IPS-18c (cell line): Measurements from ENCODE around the gene RYK.

Source experiments
- H3K4me3 ChIP-seq: 2 replicates; pipeline ENCODE4 v1.7.0; 2013; ENCODE audit warnings: low read depth, mild to moderate bottlenecking, low read length, moderate library complexity; ENCODE audit not compliant: insufficient read depth
- H3K9me3 ChIP-seq: one replicate; pipeline ENCODE4 v1.6.1; 2013; ENCODE audit warnings: mild to moderate bottlenecking, low read length, moderate library complexity; ENCODE audit not compliant: control insufficient read depth, insufficient read depth

RYK gene

GRCh38 chr3:134198414-134198813 lies 52.2 kb downstream of the RYK start:
- Histone ChIP-seq H3K9me3 (no peaks in the 10 kb centered on the region), H3K4me3 (no peak overlapping the region)

- H3K4me3 ChIP-seq = no peak overlapping the region
Observed at GRCh38 chr3:134197681-134198261, 52.9 kb downstream of the RYK start.

GRCh38 chr3:134194247-134194646 lies 56.4 kb downstream of the RYK start:
- Histone ChIP-seq H3K4me3 (no peak overlapping the region), H3K9me3 (no peaks in the 10 kb centered on the region)

More at GRCh38 chr3:134197681-134198261, 52.9 kb downstream of the RYK start:
- H3K9me3 ChIP-seq = no peaks in the 10 kb centered on the region

DNA sequence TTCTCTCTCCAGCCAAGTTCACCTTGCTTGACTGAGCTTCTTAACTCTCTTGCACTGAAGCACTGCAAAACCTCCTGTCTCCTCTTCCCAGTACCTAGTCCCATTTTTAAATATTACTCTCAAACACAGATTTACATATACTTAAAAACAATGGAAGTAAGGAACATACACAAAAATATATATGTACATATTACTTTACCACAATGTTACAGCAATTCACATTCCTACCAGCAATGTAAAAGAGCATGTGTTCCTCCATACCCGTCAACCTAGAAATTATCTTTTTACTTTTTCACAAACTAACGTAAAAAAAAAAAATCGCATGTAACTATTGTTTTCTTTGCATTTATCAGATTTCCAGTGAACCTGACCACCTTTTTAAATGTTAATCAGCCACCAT lies 60.4 kb downstream of the RYK start:
- no peaks in the 10 kb centered on the region for H3K9me3 ChIP-seq
- H3K4me3 ChIP-seq = no peak overlapping the region

- no peaks in the 10 kb centered on the region for H3K9me3 ChIP-seq
- H3K4me3 ChIP-seq = no peak overlapping the region
Observed at GRCh38 chr3:134189849-134190248, 60.8 kb downstream of the RYK start.

DNA sequence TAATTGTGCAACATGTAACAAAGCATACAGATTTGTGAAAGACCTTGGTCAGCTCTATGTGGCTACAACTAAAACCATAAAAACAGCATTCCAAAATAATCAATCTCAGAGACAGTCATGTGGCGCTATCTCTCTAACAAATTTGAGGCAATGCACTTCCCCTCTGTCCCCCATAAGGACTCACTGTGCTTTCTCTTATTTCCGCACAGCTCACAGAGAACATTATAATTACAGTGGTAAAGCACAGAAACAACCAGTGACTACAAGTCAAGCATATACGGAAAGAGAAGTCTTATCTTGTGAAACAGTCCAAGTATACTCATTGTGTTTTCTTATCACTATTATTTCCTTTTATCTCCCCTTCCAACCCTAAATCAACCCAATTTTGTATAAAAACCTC lies 64.3 kb downstream of the RYK start:
- Histone ChIP-seq H3K9me3 (no peaks in the 10 kb centered on the region), H3K4me3 (no peak overlapping the region)

DNA sequence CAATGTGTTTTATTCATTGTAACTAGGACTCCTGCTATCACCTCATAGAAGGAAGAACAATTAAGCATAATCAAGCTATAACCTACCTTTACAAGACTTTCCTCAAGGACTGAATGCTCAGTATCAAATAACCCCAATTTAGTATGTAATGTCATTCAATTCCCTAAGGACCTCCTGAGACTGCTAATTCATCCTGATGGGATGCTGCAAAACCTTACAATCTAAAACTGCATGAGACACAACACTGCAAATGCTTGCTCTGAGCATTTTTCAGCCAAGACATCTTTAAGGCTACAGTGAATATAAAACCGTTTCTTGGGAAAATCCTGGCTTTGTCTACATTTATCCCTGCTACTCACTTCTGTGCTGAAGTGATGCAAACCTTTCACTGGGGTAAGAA lies 69.9 kb downstream of the RYK start:
- no peak overlapping the region for H3K4me3 ChIP-seq
- no peaks in the 10 kb centered on the region for H3K9me3 ChIP-seq

DNA sequence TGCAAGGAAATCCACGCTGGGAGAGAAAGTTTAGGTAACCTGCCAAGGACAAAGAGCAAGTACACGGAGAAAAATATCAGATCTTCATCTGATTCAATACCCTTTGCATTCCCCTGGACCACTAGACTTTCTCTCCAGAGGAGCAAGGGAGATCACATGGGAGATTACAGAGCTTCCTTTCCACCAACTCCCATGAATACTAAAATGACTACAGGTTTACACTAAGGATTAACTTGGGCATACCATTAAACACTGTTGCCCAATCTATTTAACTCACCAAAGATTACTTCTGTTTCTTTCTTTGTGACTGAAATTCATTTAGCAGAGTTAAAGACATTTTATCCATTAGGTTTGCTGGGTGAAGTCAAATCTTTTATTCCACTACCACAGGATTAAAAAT lies 71.2 kb downstream of the RYK start:
- H3K9me3 ChIP-seq = no peaks in the 10 kb centered on the region

DNA sequence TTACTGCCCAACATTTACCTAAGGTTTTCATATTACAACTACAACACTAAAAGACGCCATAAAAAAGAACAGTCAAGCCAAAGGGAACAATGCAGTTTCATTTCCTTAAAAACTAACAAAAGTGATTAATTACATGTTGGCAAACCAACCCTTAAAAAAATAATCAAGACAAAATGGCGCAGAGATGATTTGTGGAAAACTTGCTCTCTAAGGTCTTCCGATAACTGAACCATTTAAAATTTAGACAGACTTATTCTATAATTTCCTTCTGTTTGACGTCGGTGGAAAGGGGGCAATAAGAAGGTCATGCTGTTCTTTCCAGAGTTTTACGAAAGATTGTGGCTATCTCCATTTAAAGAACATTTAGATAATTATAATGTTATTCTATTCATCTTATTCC lies 87.6 kb downstream of the RYK start:
- H3K4me3 ChIP-seq = no peak overlapping the region

More for the DNA sequence above, 71.2 kb downstream of the RYK start:
- H3K4me3 ChIP-seq = no peak overlapping the region

DNA sequence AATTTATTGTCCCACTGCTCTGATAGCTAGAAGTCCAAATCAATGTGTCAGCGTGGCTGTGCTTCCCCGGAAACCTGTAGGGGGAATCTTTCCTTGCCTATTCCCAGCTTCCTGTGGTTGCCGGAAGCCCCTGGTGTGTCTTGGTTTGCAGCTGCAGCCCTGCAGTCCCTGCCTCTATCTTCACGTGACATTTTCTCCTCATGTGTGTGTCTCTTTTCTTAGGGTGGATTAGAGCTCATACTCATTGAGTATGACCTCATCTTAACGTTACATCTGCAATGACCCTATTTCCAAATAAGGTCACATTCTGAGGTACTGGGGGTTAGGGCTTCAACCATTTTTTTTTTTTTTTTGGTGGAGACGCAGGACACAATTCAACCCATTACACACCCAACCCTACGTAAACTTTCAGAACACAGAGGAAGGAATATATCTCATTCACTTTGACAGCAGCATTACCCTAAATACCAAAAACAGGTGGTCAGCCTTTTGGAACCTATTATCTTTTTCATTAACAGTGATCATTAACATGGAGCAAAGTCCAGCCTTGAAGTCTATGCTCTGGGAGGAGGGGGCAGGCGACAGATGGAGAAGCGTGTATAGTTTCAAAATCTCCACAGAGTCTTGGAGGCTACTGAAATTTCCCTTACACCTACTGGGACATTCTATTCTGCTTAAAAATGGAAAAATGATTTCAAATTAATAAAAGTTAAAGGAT lies 88.6 kb downstream of the RYK start:
- H3K9me3 ChIP-seq = no peaks in the 10 kb centered on the region
- no peak overlapping the region for H3K4me3 ChIP-seq

More for the DNA sequence above, 87.6 kb downstream of the RYK start:
- no peaks in the 10 kb centered on the region for H3K9me3 ChIP-seq

- no peak overlapping the region for H3K4me3 ChIP-seq
Observed at GRCh38 chr3:134155446-134155845, 95.2 kb downstream of the RYK start.

GRCh38 chr3:134153761-134154160 lies 96.9 kb downstream of the RYK start:
- Histone ChIP-seq H3K9me3 (no peaks in the 10 kb centered on the region), H3K4me3 (no peak overlapping the region)

More at GRCh38 chr3:134155446-134155845, 95.2 kb downstream of the RYK start:
- H3K9me3 ChIP-seq = no peaks in the 10 kb centered on the region

- no peaks in the 10 kb centered on the region for H3K9me3 ChIP-seq
- no peak overlapping the region for H3K4me3 ChIP-seq
Observed at GRCh38 chr3:134150476-134150875, 100.2 kb downstream of the RYK start.

- no peak overlapping the region for H3K4me3 ChIP-seq
- no peaks in the 10 kb centered on the region for H3K9me3 ChIP-seq
Observed at GRCh38 chr3:134149286-134149685, 101.4 kb downstream of the RYK start.

- Histone ChIP-seq H3K4me3 (no peak overlapping the region), H3K9me3 (no peaks in the 10 kb centered on the region)
Observed at GRCh38 chr3:134148534-134148933, 102.1 kb downstream of the RYK start.

GRCh38 chr3:134147411-134147810 lies 103.2 kb downstream of the RYK start:
- H3K4me3 ChIP-seq = no peak overlapping the region
- H3K9me3 ChIP-seq = no peaks in the 10 kb centered on the region

DNA sequence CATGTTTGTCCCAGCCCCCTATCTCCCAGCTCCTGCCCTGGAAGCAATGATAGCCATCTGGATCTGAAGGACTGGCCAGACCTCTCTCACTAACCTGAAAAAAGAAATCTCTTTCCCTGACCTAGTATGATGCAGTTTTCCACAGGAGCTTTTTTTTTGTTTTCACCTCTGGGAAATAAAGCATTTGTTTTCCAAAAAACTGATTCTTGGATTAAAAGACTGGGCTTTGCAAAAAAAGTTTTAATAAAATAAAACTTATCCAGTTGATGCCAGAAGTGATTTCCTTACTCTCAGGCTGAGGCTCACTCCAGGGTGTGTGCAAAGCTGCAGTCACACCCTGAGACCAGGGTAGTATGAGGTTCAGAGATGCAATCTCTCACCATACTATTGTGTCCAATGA lies 104.0 kb downstream of the RYK start:
- no peaks in the 10 kb centered on the region for H3K9me3 ChIP-seq
- no peak overlapping the region for H3K4me3 ChIP-seq

GRCh38 chr3:134145183-134145582 lies 105.5 kb downstream of the RYK start:
- no peaks in the 10 kb centered on the region for H3K9me3 ChIP-seq
- no peak overlapping the region for H3K4me3 ChIP-seq

- H3K9me3 ChIP-seq = no peaks in the 10 kb centered on the region
Observed at GRCh38 chr3:134144694-134145093, 106.0 kb downstream of the RYK start.

More at GRCh38 chr3:134144694-134145093, 106.0 kb downstream of the RYK start:
- H3K4me3 ChIP-seq = no peak overlapping the region
